ENCODE measurements around the gene YKT6.

The YKT6 gene

DNA sequence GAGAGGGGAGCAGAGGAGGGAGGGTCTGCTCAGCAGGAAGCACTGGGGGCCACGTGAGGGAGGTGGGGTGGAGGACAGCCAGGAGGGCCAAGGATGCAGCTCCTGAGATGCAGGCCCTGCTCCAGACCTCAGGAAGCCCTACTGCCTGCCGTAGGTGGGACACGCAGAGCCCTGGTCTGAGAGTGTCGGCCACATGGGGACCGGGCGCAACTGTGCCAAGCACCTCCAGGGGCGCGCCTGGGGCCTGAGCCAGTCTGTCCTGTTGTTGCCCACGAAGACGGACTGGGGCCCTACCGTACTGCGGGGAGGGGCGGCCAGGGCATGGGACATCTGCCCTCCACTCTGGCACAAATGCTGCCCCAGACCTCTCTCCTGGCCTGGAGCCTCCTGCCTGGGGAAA, 31.6 kb downstream of the YKT6 start:
- Histone ChIP-seq H3K36me3 (ENCODE audit: control insufficient read depth in 1 of 2, insufficient read depth in 2 of 2, low read depth in 1 of 2, low read length in 2 of 2) (no peaks in the 10 kb centered on the region), H3K14ac (ENCODE audit: low read length in 2 of 2) (no peak overlapping the region), H3K23ac (ENCODE audit: low read length in 2 of 2) (no peak overlapping the region), H3K4me3 (ENCODE audit: insufficient read depth in 1 of 2, low read depth in 1 of 2, low read length in 2 of 2) (no peak overlapping the region), H2AFZ (ENCODE audit: low read depth, low read length) (no peak overlapping the region), H2BK15ac (ENCODE audit: low read depth, poor library complexity, severe bottlenecking) (no peak overlapping the region), H3K4me1 (ENCODE audit: control insufficient read depth, insufficient read depth, low read depth, low read length) (peaks cover 2% of the 10 kb centered on the region), H2BK12ac (ENCODE audit: low read length in 2 of 2) (no peak overlapping the region), H3K18ac (ENCODE audit: low read depth in 1 of 2, low read length in 2 of 2) (no peak overlapping the region), H3K79me1 (replicated peaks; ENCODE audit: low read length, poor library complexity, severe bottlenecking) (no peaks in the 10 kb centered on the region), H3K4ac (ENCODE audit: low read depth in 1 of 2, low read length in 2 of 2) (no peak overlapping the region), H3K27ac (ENCODE audit: low read length, poor library complexity, severe bottlenecking) (no peak overlapping the region), H4K91ac (ENCODE audit: low read length) (no peak overlapping the region), H4K8ac (ENCODE audit: low read length) (no peak overlapping the region), H2BK5ac (ENCODE audit: low read depth, low read length, poor library complexity, severe bottlenecking) (no peak overlapping the region), H3K4me2 (ENCODE audit: low read length, poor library complexity, severe bottlenecking) (no peak overlapping the region), H3K9me3 (ENCODE audit: control insufficient read depth, low read length) (no peaks in the 10 kb centered on the region), H3K9ac (ENCODE audit: low read length) (no peak overlapping the region), H2BK120ac (ENCODE audit: low read depth, low read length) (no peak overlapping the region), H2AK5ac (ENCODE audit: low read length, severe bottlenecking) (no peak overlapping the region), H3K27me3 (ENCODE audit: control insufficient read depth in 1 of 2, insufficient read depth in 1 of 2, low read length in 2 of 2) (peaks cover 11 to 43% of the 10 kb centered on the region in 2 experiments)
- no peak for DNase-seq
- 92% methylated on average over 11 of the region's 13 CpGs for WGBS

DNA sequence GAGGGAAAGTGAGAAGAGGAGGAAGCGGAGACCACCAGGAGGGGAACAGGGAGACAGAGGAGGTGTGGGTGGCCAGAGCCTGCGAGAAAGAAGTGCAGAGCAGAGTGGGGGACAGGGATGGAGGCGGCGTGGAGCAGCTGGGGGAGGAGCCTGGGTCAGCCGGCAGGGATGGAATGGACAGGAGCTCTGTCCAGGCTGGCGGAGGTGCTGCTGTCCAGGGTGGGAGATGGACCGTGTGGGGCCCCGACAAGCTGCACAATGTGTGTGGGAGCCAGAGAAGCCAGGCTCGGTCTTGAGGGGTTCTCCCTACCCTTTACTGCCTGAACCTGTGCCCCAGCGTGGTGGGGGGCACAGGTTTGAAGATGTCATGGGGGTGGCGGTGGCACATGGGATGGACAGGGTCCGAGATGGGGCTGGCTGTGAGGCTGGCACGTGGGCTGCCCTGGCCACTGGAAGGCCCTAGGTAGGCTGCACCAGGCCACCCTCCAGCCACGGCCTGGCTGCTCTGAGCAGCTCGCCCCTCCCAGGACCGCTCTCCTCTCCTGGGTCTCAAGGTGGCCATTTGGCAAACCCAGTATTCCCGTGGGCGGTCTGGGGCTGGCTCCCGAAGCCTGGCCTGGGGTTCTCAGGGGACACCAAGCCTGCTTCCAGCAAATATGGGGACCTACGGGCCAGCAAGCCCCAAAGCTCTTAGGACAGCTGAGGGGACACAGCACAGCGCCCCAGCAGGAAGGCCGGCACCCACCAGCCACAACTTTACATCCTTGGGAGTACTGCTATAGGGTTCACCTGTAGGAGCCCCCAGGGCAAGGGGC, 32.3 kb downstream of the YKT6 start:
- H2AK5ac ChIP-seq (ENCODE audit: low read length, severe bottlenecking), result no peak overlapping the region

DNA sequence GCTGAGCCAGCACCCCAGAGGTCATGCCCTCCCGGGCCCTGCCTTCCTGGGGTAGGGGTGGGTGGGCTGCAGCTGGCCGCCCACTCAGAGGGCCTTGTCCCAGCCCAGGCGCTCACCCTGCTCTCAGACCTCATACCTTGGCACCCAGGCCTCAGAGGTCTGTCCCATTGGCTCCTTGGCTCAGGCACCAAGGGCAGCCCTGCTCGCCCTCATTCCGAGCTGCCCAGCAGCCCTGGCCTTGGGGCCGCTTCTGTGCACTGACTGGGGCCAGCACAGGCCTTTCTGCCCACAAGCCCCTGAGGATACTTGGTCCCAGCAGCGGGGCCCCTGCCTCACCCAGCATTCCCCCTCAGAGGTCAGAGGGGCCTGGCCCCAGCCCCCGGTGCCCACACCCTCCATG, 34.3 kb downstream of the YKT6 start:
- no peak overlapping the region for H2AK5ac ChIP-seq (ENCODE audit: low read length, severe bottlenecking)
- no peak overlapping the region for H2AFZ ChIP-seq (ENCODE audit: low read depth, low read length)

More for the DNA sequence above, 32.3 kb downstream of the YKT6 start:
- H3K18ac ChIP-seq (ENCODE audit: low read depth in 1 of 2, low read length in 2 of 2), result no peak overlapping the region
- H4K8ac ChIP-seq (ENCODE audit: low read length), result no peak overlapping the region
- no peaks in the 10 kb centered on the region for H3K79me1 ChIP-seq (replicated peaks; ENCODE audit: low read length, poor library complexity, severe bottlenecking)
- no peak overlapping the region for H3K27ac ChIP-seq (ENCODE audit: low read length, poor library complexity, severe bottlenecking)
- H2AFZ ChIP-seq (ENCODE audit: low read depth, low read length), result no peak overlapping the region
- H3K36me3 ChIP-seq (ENCODE audit: control insufficient read depth in 1 of 2, insufficient read depth in 2 of 2, low read depth in 1 of 2, low read length in 2 of 2), result no peaks in the 10 kb centered on the region
- no peak overlapping the region for H3K23ac ChIP-seq (ENCODE audit: low read length in 2 of 2)
- no peaks in the 10 kb centered on the region for H3K9me3 ChIP-seq (ENCODE audit: control insufficient read depth, low read length)
- H2BK5ac ChIP-seq (ENCODE audit: low read depth, low read length, poor library complexity, severe bottlenecking), result no peak overlapping the region
- no peak overlapping the region for H2BK120ac ChIP-seq (ENCODE audit: low read depth, low read length)
- 87% methylated on average over 22 of the region's 22 CpGs for WGBS
- peaks cover 2% of the 10 kb centered on the region for H3K4me1 ChIP-seq (ENCODE audit: control insufficient read depth, insufficient read depth, low read depth, low read length)
- no peak overlapping the region for H3K14ac ChIP-seq (ENCODE audit: low read length in 2 of 2)
- H3K9ac ChIP-seq (ENCODE audit: low read length), result no peak overlapping the region
- DNase-seq, result no peak
- H3K4me3 ChIP-seq (ENCODE audit: insufficient read depth in 1 of 2, low read depth in 1 of 2, low read length in 2 of 2), result no peak overlapping the region
- H4K91ac ChIP-seq (ENCODE audit: low read length), result no peak overlapping the region
- peaks cover 15 to 46% of the 10 kb centered on the region in 2 experiments for H3K27me3 ChIP-seq (ENCODE audit: control insufficient read depth in 1 of 2, insufficient read depth in 1 of 2, low read length in 2 of 2)
- no peak overlapping the region for H2BK12ac ChIP-seq (ENCODE audit: low read length in 2 of 2)
- no peak overlapping the region for H3K4ac ChIP-seq (ENCODE audit: low read depth in 1 of 2, low read length in 2 of 2)
- H3K4me2 ChIP-seq (ENCODE audit: low read length, poor library complexity, severe bottlenecking), result no peak overlapping the region
- no peak overlapping the region for H2BK15ac ChIP-seq (ENCODE audit: low read depth, poor library complexity, severe bottlenecking)

DNA sequence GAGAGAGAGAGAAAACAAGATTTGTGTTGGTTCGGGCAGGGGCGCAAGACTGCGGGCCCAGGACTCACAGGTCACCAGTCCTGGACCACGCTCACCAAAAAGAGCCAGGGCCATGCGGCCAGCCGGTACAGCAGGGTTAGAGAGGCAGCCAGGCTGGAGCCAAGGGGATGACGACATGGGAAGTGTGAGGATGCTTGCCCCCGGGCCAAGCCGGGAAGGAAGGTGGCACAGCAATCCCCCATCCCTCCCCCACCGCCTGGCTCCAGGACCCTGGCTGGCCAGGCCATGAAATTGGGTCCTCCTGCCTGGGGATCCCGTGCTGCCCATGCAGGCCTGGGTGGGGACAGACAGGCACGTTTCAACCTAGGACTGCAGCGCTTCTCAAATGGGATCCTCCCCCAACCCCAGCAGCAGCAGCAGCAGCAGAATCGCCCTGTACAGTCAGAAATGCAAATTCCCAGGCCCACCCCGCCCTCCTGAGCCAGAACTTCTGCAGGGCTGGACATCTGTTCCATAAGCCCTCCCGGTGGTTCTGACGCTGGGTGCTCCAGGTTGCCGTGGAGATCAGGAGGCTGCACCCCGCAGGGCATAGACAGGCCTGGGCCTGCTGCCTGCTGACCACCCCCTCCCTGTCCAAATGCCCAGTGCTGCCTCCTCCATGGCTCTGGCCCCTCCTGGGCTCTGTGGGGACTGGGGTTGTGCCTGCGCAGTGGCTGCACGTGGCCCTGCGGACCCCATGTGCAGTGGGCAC, 35.0 kb downstream of the YKT6 start:
- no peak overlapping the region for H3K4me3 ChIP-seq (ENCODE audit: insufficient read depth in 1 of 2, low read depth in 1 of 2, low read length in 2 of 2)
- no peak overlapping the region for H2BK12ac ChIP-seq (ENCODE audit: low read length in 2 of 2)
- no peak overlapping the region for H3K27ac ChIP-seq (ENCODE audit: low read length, poor library complexity, severe bottlenecking)
- H2BK15ac ChIP-seq (ENCODE audit: low read depth, poor library complexity, severe bottlenecking), result no peak overlapping the region
- H2AK5ac ChIP-seq (ENCODE audit: low read length, severe bottlenecking), result no peak overlapping the region
- 78% methylated on average over 18 of the region's 22 CpGs for WGBS
- no peak overlapping the region for H3K9ac ChIP-seq (ENCODE audit: low read length)
- peak overlapping the region in 1 of 2 experiments; percentile 18 for H3K14ac ChIP-seq (ENCODE audit: low read length in 2 of 2)
- H3K4me1 ChIP-seq (ENCODE audit: control insufficient read depth, insufficient read depth, low read depth, low read length), result peaks cover 2% of the 10 kb centered on the region
- no peak overlapping the region for H3K18ac ChIP-seq (ENCODE audit: low read depth in 1 of 2, low read length in 2 of 2)
- peaks cover 16 to 56% of the 10 kb centered on the region in 2 experiments for H3K27me3 ChIP-seq (ENCODE audit: control insufficient read depth in 1 of 2, insufficient read depth in 1 of 2, low read length in 2 of 2)
- H2AFZ ChIP-seq (ENCODE audit: low read depth, low read length), result no peak overlapping the region
- H4K8ac ChIP-seq (ENCODE audit: low read length), result peak overlapping the region; percentile 13
- no peaks in the 10 kb centered on the region for H3K79me1 ChIP-seq (replicated peaks; ENCODE audit: low read length, poor library complexity, severe bottlenecking)
- DNase-seq, result no peak
- no peaks in the 10 kb centered on the region for H3K36me3 ChIP-seq (ENCODE audit: control insufficient read depth in 1 of 2, insufficient read depth in 2 of 2, low read depth in 1 of 2, low read length in 2 of 2)
- no peak overlapping the region for H3K4ac ChIP-seq (ENCODE audit: low read depth in 1 of 2, low read length in 2 of 2)
- no peaks in the 10 kb centered on the region for H3K9me3 ChIP-seq (ENCODE audit: control insufficient read depth, low read length)
- H3K23ac ChIP-seq (ENCODE audit: low read length in 2 of 2), result no peak overlapping the region
- H2BK120ac ChIP-seq (ENCODE audit: low read depth, low read length), result no peak overlapping the region
- no peak overlapping the region for H4K91ac ChIP-seq (ENCODE audit: low read length)
- no peak overlapping the region for H2BK5ac ChIP-seq (ENCODE audit: low read depth, low read length, poor library complexity, severe bottlenecking)
- H3K4me2 ChIP-seq (ENCODE audit: low read length, poor library complexity, severe bottlenecking), result no peak overlapping the region

More for the DNA sequence above, 34.3 kb downstream of the YKT6 start:
- Histone ChIP-seq H3K4me3 (ENCODE audit: insufficient read depth in 1 of 2, low read depth in 1 of 2, low read length in 2 of 2) (no peak overlapping the region), H3K4me1 (ENCODE audit: control insufficient read depth, insufficient read depth, low read depth, low read length) (peaks cover 2% of the 10 kb centered on the region), H3K14ac (ENCODE audit: low read length in 2 of 2) (no peak overlapping the region), H3K23ac (ENCODE audit: low read length in 2 of 2) (no peak overlapping the region), H3K27ac (ENCODE audit: low read length, poor library complexity, severe bottlenecking) (no peak overlapping the region), H4K8ac (ENCODE audit: low read length) (no peak overlapping the region), H3K36me3 (ENCODE audit: control insufficient read depth in 1 of 2, insufficient read depth in 2 of 2, low read depth in 1 of 2, low read length in 2 of 2) (no peaks in the 10 kb centered on the region), H3K27me3 (ENCODE audit: control insufficient read depth in 1 of 2, insufficient read depth in 1 of 2, low read length in 2 of 2) (peaks cover 16 to 57% of the 10 kb centered on the region in 2 experiments), H2BK12ac (ENCODE audit: low read length in 2 of 2) (no peak overlapping the region), H2BK5ac (ENCODE audit: low read depth, low read length, poor library complexity, severe bottlenecking) (no peak overlapping the region), H3K4me2 (ENCODE audit: low read length, poor library complexity, severe bottlenecking) (no peak overlapping the region), H3K9me3 (ENCODE audit: control insufficient read depth, low read length) (no peaks in the 10 kb centered on the region), H2BK15ac (ENCODE audit: low read depth, poor library complexity, severe bottlenecking) (no peak overlapping the region), H2BK120ac (ENCODE audit: low read depth, low read length) (no peak overlapping the region), H3K79me1 (replicated peaks; ENCODE audit: low read length, poor library complexity, severe bottlenecking) (no peaks in the 10 kb centered on the region), H3K9ac (ENCODE audit: low read length) (no peak overlapping the region), H3K4ac (ENCODE audit: low read depth in 1 of 2, low read length in 2 of 2) (no peak overlapping the region), H3K18ac (ENCODE audit: low read depth in 1 of 2, low read length in 2 of 2) (no peak overlapping the region), H4K91ac (ENCODE audit: low read length) (no peak overlapping the region)
- DNase-seq, result no peak
- WGBS, result 89% methylated on average over 6 of the region's 8 CpGs
